ENCODE measurements around the gene ALDH1A1. TPM values are rescaled to one million over a fixed set of nuclear protein-coding genes. Genes with fewer than 3 reads are reported as not detected.
"Not testable (repeated sequence)": the region's sequence is repeated elsewhere in the genome, so short reads cannot be mapped to it uniquely, and the experiment has no call there.

The ALDH1A1 gene
- total RNA-seq, 1 donor from 2014 or later, result not detected

- intact Hi-C loops (cut with micrococcal nuclease), result no loop called here
Measured at GRCh38 chr9:72897069-72897649, 55.7 kb downstream of the ALDH1A1 start.

DNA sequence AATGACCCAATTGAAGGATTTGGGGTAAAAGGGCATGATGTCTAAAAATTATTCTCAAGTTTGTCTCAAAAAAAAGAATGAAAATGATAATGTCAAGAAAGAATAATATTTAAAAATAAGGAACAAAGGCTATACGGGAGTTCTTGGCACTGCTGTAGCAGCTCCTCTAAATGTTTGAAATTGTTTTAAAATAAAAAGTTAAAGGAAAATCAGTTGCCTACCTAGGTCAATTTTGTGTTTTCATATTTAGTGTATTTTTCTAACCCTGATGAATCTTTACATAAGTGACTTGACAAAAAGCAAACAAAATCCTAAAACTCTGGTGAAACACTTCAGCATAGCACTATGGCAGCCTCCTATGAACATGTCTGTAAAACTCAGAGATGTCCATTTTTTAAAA is 56.4 kb downstream of the ALDH1A1 start:
- intact Hi-C loops (cut with micrococcal nuclease), result no loop called here

GRCh38 chr9:72895122-72895521 is 57.7 kb downstream of the ALDH1A1 start:
- intact Hi-C loops (cut with micrococcal nuclease), result no loop called here

GRCh38 chr9:72894342-72894741 is 58.5 kb downstream of the ALDH1A1 start:
- intact Hi-C loops (cut with micrococcal nuclease), result no loop called here

DNA sequence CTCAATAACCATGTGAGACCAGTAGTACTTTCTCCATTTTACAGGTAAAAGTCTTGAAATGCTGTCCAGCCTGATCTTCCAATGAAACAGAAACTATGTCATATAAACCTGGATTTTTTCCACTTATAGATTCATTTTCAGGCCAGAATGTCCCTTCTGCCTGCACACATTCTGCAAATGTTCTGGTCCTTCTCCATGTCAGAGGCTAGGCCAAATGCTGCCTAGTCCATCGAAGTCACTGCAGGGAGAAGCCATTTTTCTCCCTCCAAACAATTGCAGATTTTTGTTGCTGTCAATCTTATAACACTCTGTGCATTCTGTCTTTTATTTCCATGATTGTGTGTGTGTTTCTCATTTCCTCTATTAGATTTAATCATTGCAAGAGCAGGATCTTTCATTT is 59.4 kb downstream of the ALDH1A1 start:
- intact Hi-C loops (cut with micrococcal nuclease), result no loop called here

DNA sequence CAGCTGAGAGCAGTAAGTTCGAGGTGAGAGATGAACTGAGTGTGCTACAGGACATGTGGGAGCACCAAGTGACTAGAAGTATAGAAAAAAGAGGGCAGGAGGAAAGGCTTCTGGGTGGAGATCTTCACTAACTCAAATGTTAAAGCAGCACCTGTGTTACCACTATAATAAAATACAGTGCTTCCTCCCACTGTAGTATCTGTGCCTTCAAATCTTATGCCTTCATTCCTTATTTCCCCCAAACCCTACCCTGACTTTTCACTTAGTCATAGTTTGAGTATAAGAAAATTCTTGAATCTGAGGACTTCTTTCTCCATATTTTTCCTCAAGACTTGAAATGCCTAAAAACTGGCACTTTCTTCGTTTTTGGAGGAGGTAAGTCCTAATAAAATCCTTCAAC is 61.8 kb downstream of the ALDH1A1 start:
- intact Hi-C loops (cut with micrococcal nuclease), result no loop called here

GRCh38 chr9:72888943-72889342 is 63.9 kb downstream of the ALDH1A1 start:
- intact Hi-C loops (cut with micrococcal nuclease), result no loop called here

DNA sequence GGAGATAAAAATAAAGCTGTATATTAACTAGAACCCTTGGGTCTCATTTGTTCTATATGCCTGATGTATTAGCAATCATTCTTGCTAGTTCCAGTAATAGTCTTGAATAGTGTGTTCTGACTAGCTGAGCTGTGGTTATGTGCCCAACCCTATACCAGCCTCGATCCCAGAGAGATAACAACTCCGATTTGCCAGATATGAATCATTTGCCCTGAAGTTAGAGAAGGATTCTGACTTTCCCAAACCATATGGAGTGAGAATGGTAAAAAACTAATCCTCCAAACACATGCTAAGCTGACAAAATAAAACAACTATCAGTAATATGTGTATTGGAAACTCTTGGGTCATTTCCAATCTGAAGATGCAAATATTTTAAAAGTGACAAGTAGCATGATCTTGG is 64.8 kb downstream of the ALDH1A1 start:
- intact Hi-C loops (cut with micrococcal nuclease), result no loop called here

- intact Hi-C loops (cut with micrococcal nuclease), result no loop called here
Measured at GRCh38 chr9:72886386-72886785, 66.5 kb downstream of the ALDH1A1 start.

GRCh38 chr9:72884508-72884907 is 68.3 kb downstream of the ALDH1A1 start:
- intact Hi-C loops (cut with micrococcal nuclease), result no loop called here

- intact Hi-C loops (cut with micrococcal nuclease), result no loop called here
Measured at GRCh38 chr9:72883875-72884274, 69.0 kb downstream of the ALDH1A1 start.

GRCh38 chr9:72882117-72882775 is 70.6 kb downstream of the ALDH1A1 start:
- intact Hi-C loops (cut with micrococcal nuclease), result no loop called here

GRCh38 chr9:72880821-72881220 is 72.0 kb downstream of the ALDH1A1 start:
- intact Hi-C loops (cut with micrococcal nuclease), result no loop called here

DNA sequence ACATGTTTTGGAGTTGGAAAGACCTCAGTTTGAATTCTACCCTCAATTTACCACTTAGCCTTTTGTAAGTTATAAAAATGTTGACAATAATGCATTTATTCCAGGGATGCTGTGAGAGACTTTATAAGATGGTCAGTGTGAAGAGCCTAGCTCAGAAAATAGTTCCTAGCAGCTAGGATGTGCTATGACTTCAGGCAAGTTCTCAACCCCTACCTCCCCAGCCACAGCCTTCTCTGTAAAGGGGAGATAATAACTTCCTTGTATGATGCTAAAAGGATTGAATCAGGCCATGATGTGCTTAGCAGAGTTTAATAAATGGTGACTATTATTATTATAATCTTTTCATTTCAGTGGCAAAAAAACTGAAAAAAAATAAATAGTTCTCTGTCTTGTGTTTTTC is 77.6 kb downstream of the ALDH1A1 start:
- intact Hi-C loops (cut with micrococcal nuclease), result no loop called here

DNA sequence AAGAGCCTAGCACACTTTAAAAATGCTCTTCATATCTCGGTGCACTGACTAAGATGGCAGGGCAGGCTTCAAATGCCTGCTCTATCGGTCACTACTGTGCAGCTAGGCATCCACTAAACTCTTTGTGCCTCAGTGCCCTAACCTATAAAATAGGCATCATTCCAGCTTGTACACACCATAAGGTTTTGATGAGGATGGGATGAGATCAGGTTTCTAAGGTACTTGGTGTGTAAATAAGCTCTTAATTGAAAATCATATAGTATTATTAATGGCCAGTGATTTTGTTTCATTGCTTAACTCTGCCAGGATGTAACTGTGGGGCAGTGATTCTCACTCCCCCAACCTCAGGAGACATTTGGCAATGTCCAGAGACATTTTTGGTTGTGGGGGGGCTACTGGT is 78.5 kb downstream of the ALDH1A1 start:
- intact Hi-C loops (cut with micrococcal nuclease), result loop anchor here (5.0 kb wide), 2 partner anchors 208 to 308 kb away; no protein-coding TSS in a partner anchor

DNA sequence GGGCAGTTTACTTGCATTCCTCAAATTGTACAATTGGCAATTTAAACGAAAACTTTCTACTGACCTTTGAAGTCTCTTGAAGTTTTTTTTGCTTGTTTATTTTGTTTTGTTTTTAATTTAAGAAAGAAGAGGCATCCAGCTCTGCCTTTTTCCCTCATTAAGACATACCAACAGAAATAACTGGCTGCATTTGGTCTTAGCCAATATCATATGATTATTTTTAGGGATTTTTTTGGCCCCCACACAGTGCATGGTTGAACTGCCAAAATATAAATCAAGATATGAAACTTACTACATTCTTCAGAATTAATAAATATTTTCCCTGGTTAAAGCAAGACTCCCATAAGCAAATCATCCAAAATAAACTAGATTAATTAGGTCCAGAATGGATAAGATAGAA is 79.4 kb downstream of the ALDH1A1 start:
- intact Hi-C loops (cut with micrococcal nuclease), result loop anchor here (5.0 kb wide), 2 partner anchors 209 to 309 kb away; no protein-coding TSS in a partner anchor

GRCh38 chr9:72872718-72873117 is 80.1 kb downstream of the ALDH1A1 start:
- intact Hi-C loops (cut with micrococcal nuclease), result loop anchor here (5.0 kb wide), 2 partner anchors 210 to 310 kb away; no protein-coding TSS in a partner anchor

DNA sequence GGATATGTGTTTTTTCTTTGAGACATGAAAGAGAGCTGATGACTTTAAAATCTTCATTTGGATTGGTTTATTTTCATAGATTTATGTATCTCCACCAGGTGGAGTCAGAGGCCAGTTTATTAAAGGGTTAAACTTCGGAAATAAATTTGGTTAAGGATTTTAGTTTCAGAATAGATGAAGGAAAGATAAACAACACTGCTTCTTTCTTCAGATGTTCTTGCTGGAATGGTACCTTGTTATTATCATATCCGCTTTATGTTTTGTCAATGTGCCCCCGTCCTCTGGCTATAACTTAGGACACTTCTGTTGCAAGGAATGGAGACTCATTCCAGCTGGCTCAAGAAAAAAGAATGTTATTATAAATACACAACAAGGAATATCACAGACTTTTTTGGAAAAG is 81.2 kb downstream of the ALDH1A1 start:
- intact Hi-C loops (cut with micrococcal nuclease), result loop anchor here (5.0 kb wide), 2 partner anchors 211 to 311 kb away; no protein-coding TSS in a partner anchor

- intact Hi-C loops (cut with micrococcal nuclease), result no loop called here
Measured at GRCh38 chr9:72864327-72864726, 88.5 kb downstream of the ALDH1A1 start.

- intact Hi-C loops (cut with micrococcal nuclease), result no loop called here
Measured at GRCh38 chr9:72863456-72864094, 89.3 kb downstream of the ALDH1A1 start.

DNA sequence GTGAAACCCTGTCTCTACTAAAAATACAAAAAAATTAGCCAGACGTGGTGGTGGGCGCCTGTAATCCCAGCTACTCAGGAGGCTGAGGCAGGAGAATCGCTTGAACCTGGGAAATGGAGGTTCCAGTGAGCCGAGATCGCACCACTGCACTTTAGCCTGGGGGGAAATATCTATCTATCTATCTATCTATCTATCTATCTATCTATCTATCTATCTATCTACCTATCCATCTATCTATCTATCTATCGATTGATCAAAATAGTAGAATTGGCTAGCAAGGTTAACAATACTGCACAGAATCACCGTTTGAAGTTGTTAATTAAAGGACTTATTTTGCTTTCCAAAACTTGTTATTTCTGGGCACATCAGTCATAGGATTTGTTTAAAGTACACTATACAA is 90.1 kb downstream of the ALDH1A1 start:
- intact Hi-C loops (cut with micrococcal nuclease), result not testable (repeated sequence)

DNA sequence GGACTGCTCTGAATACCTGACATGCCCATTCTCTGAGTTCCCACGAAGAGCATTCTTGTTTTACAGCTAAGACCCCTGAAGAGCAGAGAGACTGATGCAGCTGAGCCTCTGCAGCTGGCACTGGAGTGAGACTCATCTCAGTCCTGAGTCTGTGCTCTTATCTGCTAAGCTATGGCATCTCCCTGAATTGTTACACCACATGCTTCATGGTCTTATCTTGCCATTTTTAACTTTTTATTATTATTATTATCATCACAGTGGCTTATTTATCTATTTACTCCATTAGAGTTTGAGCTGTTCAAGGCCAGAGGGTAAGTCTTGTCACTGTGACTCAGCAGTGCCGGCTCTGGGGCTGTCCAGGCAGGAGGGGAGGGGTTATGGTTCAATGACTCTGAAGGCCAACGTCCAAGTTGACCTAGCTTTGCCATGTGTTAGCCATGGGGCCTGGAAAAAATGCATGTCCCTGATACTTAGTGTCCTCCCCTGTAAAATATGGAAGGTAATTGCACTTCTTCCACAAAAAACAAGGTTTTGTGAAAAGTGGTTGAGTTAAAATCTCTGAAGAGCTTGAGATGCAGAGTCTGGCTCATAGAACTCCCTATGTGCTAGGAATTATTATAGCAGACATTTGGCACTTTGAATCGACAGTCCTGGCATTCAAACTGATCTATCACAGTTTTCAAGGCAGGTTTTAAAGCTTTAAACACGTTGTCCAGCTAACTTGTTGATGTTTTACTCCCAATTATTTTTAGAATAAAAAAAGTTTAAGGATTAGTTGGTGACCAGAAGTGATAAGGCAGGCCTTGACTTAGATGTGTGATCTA is 94.6 kb downstream of the ALDH1A1 start:
- intact Hi-C loops (cut with micrococcal nuclease), result no loop called here

Data from T-helper 1 cell treated with Interleukin-12 subunit alpha and Interleukin-12 subunit beta and Interleukin-4 antibody, amounts not matched to agents 30 ng/mL and 1 ng/mL, for 36 hours (primary cell).